Kidney epithelial cell (primary cell): ENCODE data around the gene PLA1A. TPM values are rescaled to one million over a fixed set of nuclear protein-coding genes. Genes with fewer than 3 reads are reported as not detected.

Source experiments
- DNase-seq: peaks from one replicate; pipeline ENCODE4 v3.0.0-alpha.2; 2010; ENCODE audit warnings: low read depth
- H3K27me3 ChIP-seq: 2 replicates; pipeline ENCODE4 v1.6.0; 2011; ENCODE audit warnings: low read length; ENCODE audit not compliant: control insufficient read depth, insufficient read depth
- H3K36me3 ChIP-seq: 2 replicates; pipeline ENCODE4 v1.5.1; 2011; ENCODE audit warnings: low read length; ENCODE audit not compliant: control insufficient read depth, insufficient read depth
- H3K4me3 ChIP-seq: 2 replicates; pipeline ENCODE4 v1.5.1; 2011; ENCODE audit warnings: low read depth, mild to moderate bottlenecking, control low read depth, low read length
- total RNA-seq: library from RNA; depleted of rRNA; stranded (reverse); fragments of >200 nt; gene quantifications from 2 replicates; pipeline ENCODE4 v1.2.3, GENCODE V29; 2015
- TF ChIP-seq, protein P1 (sequence below): IDR thresholded peaks from 2 replicates; pipeline ENCODE4 v1.5.1; 2011; ENCODE audit warnings: mild to moderate bottlenecking, moderate library complexity, low read length, control low read depth, inconsistent platforms; ENCODE audit not compliant: insufficient read depth, poor library complexity, severe bottlenecking

The PLA1A gene
- total RNA-seq, 1 donor from 2014 or later: 1.4 TPM

DNA sequence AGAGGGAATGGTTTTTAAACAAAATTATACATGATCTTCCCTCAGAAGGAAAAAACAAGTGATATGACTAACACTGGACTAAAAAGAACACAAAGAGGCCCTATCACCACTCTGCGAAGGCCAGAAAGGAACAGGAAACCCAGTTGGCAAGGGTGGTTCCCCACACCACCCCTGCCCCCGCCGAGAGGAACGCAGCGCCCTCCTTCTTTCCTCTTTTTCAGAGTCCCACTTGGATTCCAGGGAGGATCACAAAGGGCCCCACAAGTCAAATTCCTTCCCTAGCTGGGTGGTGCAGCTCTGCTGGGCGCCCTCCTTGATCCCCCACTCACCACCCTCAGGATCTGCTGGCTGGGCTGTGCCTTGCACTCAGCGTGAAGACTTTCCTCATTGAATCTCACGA is 29.8 kb downstream of the PLA1A start:
- TF ChIP-seq, protein P1, sequence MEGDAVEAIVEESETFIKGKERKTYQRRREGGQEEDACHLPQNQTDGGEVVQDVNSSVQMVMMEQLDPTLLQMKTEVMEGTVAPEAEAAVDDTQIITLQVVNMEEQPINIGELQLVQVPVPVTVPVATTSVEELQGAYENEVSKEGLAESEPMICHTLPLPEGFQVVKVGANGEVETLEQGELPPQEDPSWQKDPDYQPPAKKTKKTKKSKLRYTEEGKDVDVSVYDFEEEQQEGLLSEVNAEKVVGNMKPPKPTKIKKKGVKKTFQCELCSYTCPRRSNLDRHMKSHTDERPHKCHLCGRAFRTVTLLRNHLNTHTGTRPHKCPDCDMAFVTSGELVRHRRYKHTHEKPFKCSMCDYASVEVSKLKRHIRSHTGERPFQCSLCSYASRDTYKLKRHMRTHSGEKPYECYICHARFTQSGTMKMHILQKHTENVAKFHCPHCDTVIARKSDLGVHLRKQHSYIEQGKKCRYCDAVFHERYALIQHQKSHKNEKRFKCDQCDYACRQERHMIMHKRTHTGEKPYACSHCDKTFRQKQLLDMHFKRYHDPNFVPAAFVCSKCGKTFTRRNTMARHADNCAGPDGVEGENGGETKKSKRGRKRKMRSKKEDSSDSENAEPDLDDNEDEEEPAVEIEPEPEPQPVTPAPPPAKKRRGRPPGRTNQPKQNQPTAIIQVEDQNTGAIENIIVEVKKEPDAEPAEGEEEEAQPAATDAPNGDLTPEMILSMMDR: no peak
- no peak overlapping the region for H3K4me3 ChIP-seq
- H3K27me3 ChIP-seq: no peaks in the 10 kb centered on the region
- no peak for DNase-seq
- no peaks in the 10 kb centered on the region for H3K36me3 ChIP-seq

DNA sequence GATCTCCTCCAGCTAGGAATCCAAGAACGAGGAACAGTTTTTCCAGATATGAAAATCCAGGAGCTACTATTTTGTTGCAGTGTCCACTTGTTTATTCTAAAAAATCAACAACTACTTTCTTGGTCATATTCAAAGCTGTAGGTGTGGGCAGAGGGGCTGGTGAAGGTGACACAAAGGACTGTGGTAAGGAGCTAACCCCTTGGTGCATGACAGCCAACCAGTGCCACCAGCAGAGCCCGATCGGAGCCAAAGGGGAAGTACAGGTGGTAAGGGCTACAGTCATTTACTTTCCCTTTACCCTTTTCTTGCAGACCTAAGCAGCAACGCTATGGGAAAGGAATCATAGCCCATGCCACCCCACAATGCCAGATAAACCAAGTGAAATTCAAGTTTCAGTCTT is 30.7 kb downstream of the PLA1A start:
- TF ChIP-seq, protein P1: no peak
- Histone ChIP-seq H3K36me3 (no peaks in the 10 kb centered on the region), H3K4me3 (no peak overlapping the region), H3K27me3 (no peaks in the 10 kb centered on the region)
- DNase-seq: no peak

DNA sequence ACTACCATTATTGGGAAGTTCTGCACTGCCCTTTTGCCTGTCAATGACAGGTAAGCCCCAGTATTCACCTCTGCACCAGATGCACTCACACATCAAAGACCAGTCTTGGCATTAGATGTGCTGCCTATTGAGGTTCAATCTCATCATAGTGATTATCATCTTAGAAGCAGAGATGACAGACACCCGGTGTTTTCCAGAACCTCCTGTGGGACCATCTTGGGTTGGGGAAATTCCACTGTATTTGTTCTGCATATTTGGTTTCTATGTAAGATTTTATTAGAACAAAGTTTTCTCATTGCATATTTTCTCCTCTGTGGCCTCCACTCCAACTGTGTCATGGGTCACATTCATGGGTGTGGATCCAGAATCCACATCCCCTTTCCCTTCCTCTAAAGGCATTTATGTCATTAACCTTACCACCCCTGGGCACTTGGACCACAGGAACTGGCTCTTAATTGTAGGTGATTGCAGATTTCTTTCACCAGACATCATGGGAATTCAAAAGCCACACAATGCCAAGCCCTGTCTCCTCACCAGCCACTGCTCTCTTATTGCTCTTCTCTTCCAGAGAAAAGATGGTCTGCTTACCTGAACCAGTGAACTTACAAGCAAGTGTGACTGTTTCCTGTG is 31.2 kb downstream of the PLA1A start:
- TF ChIP-seq, protein P1: no peak
- no peak for DNase-seq
- Histone ChIP-seq H3K36me3 (no peaks in the 10 kb centered on the region), H3K4me3 (no peak overlapping the region), H3K27me3 (no peaks in the 10 kb centered on the region)

DNA sequence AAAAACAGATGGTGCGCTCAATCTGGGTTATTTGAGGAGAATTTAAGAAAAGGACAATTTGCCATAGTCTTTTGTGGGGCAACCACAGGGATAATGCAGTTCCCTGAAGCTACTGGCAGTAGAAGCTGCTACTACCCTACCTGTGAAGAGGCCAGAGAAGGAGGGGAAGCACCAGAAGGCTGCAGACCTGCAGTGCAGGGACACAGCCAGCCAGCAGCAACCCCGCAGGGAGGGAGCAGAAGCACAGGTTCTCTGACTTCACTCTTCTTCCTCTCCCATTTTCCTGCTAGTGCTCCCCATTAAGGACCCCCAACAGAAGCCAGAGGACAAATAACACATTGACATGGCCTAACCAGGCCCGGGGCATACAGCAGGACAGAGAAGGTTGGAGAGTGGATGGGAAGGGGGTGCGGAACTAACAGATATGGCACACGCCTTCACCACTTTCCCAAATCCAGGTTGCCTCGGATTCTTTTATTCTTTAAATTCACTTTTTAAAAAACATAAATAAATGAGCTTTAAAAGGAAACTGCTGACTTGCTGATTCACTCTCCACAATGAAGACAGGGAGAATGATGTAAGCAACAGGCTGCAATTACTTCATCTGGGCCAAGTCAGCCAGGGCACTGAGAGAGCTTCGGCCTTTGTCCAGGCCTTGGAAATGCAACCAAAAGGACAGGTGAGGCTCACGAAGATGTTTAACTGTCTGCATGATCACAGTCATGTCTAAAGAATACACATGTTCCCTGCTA is 32.6 kb downstream of the PLA1A start:
- DNase-seq: no peak
- Histone ChIP-seq H3K27me3 (no peaks in the 10 kb centered on the region), H3K4me3 (no peak overlapping the region), H3K36me3 (no peaks in the 10 kb centered on the region)
- TF ChIP-seq, protein P1: no peak

DNA sequence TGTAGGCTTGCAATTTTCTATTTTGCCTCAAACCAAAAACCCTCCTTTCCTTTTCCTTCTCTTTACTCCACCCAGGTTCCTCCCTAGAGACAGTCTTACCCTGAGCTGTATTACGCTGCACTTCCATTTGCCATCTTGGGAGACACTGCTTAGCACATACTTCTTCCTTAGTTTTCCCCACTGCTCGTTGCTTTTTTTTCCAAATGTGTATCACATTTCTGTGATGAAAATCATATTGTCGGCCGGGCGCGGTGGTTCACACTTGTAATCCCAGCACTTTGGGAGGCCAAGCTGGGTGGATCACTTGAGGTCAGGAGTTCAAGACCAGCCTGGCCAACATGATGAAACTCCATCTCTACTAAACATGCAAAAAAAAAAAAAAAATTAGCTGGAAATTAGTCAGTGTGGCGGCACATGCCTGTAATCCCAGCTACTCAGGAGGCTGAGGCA is 33.2 kb downstream of the PLA1A start:
- TF ChIP-seq, protein P1: no peak
- H3K27me3 ChIP-seq: no peaks in the 10 kb centered on the region
- H3K4me3 ChIP-seq: no peak overlapping the region
- H3K36me3 ChIP-seq: no peaks in the 10 kb centered on the region
- DNase-seq: no peak

DNA sequence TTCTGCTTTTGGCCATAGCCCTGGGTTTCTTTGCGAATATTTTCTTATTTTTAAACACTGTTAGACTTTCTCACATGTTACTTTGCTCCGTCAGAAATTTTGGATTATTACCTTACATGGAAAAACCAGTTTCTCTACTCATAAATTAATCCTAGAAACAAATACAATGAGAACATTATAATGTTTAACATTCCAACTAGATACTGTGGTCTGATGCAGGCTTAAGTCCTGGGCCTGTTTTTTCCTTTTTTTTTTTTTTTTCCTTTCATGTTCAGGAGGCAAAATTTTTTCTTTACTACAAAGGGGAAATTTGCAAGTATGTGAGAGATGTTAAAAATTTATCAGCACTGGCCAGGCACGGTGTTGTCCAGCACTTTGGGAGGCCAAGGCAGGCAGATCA is 33.8 kb downstream of the PLA1A start:
- DNase-seq: no peak
- H3K4me3 ChIP-seq: no peak overlapping the region
- H3K27me3 ChIP-seq: no peaks in the 10 kb centered on the region
- TF ChIP-seq, protein P1: no peak
- no peaks in the 10 kb centered on the region for H3K36me3 ChIP-seq
